Measurements from ENCODE around the gene NDUFA8. TPM values are rescaled to one million over a fixed set of nuclear protein-coding genes. Genes with fewer than 3 reads are reported as not detected.

NDUFA8 gene
- total RNA-seq, 1 donor from 2014 or later = 40.2 TPM

DNA sequence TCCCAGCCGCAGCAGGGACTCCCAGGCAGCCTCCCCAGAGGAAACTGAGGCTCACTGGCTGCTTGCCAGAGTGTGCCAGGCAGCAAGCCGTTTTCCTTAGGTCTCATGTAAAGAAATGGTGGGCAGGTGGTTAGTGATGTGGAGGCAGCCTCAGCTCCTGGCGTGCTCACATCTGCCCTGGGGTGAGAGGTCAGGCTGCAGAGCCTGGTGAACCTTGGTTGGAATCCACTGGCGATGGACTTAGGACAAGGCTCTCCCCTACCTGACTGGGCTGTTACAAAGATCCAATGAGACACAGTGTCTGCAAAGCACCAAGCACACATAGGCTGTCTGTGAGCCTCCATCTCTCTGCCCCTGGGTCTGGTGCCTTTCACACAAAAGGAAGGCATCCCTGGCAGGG, 38.3 kb upstream of the NDUFA8 start:
- no peak overlapping the region for H3K4me3 ChIP-seq (ENCODE audit: low read length in 3 of 3)
- H3K27me3 ChIP-seq (ENCODE audit: control insufficient read depth in 3 of 3, insufficient read depth in 3 of 3, low read length in 3 of 3) = peaks cover 5 to 12% (median 9%) of the 10 kb centered on the region in 3 donors
- no peaks in the 10 kb centered on the region for H3K9me3 ChIP-seq (ENCODE audit: control insufficient read depth in 3 of 3, low read length in 3 of 3)
- H3K9ac ChIP-seq (ENCODE audit: low read depth in 1 of 3, low read length in 3 of 3) = no peak overlapping the region
- H3K4me1 ChIP-seq (ENCODE audit: control insufficient read depth in 3 of 3, insufficient read depth in 3 of 3, low read length in 3 of 3) = no peaks in the 10 kb centered on the region
- H3K36me3 ChIP-seq (ENCODE audit: control insufficient read depth in 3 of 3, insufficient read depth in 3 of 3, low read length in 3 of 3) = no peaks in the 10 kb centered on the region
- no peak overlapping the region for H3K27ac ChIP-seq (ENCODE audit: low read depth, low read length)

DNA sequence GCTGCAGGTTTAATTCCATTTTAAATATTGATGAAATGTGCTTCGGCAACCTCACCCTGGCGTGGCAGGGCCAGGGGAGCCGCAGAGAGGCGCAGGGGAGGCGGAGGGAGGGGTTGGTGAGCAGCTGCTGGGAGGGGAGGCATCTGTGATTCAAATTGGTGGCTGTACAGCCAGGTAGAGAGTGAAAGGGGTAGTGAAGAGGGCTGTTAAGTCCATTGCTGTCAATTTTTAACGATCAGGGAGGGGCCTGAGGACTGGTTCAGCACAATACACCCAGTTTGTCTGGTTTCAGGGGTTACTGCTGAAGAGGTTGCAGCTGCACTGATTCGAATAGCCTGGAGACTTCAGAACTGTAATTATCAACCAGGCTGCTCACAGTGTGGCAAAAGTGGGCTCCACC, 37.8 kb upstream of the NDUFA8 start:
- Histone ChIP-seq H3K27ac (ENCODE audit: low read depth, low read length) (no peak overlapping the region), H3K4me3 (ENCODE audit: low read length in 3 of 3) (no peak overlapping the region), H3K36me3 (ENCODE audit: control insufficient read depth in 3 of 3, insufficient read depth in 3 of 3, low read length in 3 of 3) (no peaks in the 10 kb centered on the region), H3K9me3 (ENCODE audit: control insufficient read depth in 3 of 3, low read length in 3 of 3) (no peaks in the 10 kb centered on the region), H3K27me3 (ENCODE audit: control insufficient read depth in 3 of 3, insufficient read depth in 3 of 3, low read length in 3 of 3) (peaks cover 5 to 12% (median 12%) of the 10 kb centered on the region in 3 donors), H3K9ac (ENCODE audit: low read depth in 1 of 3, low read length in 3 of 3) (no peak overlapping the region), H3K4me1 (ENCODE audit: control insufficient read depth in 3 of 3, insufficient read depth in 3 of 3, low read length in 3 of 3) (no peaks in the 10 kb centered on the region)

DNA sequence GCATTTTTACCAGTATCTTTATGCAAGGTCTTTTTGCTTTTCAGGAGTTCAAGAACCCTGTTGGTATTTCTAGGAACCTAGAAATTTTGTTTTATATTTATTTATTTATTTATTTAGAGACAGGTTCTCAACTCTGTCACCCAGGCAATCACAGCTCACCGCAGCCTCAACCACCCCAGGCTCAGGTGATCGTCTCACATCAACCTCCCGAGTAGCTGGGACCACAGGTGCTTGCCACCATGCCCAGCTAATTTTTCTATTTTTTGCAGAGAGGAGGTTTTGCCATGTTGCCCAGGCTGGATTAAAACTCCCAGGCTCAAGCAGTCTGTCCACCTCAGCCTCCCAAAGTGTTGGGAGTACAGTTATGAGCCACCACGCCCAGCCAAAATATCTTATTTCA, 36.3 kb upstream of the NDUFA8 start:
- no peaks in the 10 kb centered on the region for H3K36me3 ChIP-seq (ENCODE audit: control insufficient read depth in 3 of 3, insufficient read depth in 3 of 3, low read length in 3 of 3)
- no peaks in the 10 kb centered on the region for H3K9me3 ChIP-seq (ENCODE audit: control insufficient read depth in 3 of 3, low read length in 3 of 3)
- H3K27me3 ChIP-seq (ENCODE audit: control insufficient read depth in 3 of 3, insufficient read depth in 3 of 3, low read length in 3 of 3) = peaks cover 5 to 18% (median 12%) of the 10 kb centered on the region in 3 donors
- no peak overlapping the region for H3K9ac ChIP-seq (ENCODE audit: low read depth in 1 of 3, low read length in 3 of 3)
- H3K27ac ChIP-seq (ENCODE audit: low read depth, low read length) = no peak overlapping the region
- H3K4me1 ChIP-seq (ENCODE audit: control insufficient read depth in 3 of 3, insufficient read depth in 3 of 3, low read length in 3 of 3) = no peaks in the 10 kb centered on the region
- no peak overlapping the region for H3K4me3 ChIP-seq (ENCODE audit: low read length in 3 of 3)

DNA sequence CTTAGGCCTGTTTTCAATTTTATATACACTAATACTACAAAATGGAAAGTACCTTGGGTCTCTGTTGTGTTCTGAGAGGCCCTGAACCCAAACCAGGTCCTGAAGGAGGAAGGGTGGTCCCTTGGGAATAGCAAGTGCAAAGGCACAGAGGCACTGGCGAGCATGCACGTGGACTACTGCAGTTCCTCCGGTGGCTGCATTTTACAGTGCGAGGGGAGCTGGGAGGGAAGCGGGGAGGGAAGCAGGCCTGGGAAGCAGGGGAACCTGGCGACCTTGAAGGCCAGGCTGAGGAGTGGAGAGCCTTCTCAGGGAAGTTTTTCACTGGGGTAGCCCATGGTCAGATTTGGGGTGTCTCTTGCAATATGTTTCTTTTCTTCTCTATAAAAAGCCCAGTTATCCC, 34.1 kb upstream of the NDUFA8 start:
- H3K36me3 ChIP-seq (ENCODE audit: control insufficient read depth in 3 of 3, insufficient read depth in 3 of 3, low read length in 3 of 3) = no peaks in the 10 kb centered on the region
- no peak overlapping the region for H3K4me3 ChIP-seq (ENCODE audit: low read length in 3 of 3)
- no peaks in the 10 kb centered on the region for H3K4me1 ChIP-seq (ENCODE audit: control insufficient read depth in 3 of 3, insufficient read depth in 3 of 3, low read length in 3 of 3)
- no peaks in the 10 kb centered on the region for H3K9me3 ChIP-seq (ENCODE audit: control insufficient read depth in 3 of 3, low read length in 3 of 3)
- H3K9ac ChIP-seq (ENCODE audit: low read depth in 1 of 3, low read length in 3 of 3) = no peak overlapping the region
- H3K27me3 ChIP-seq (ENCODE audit: control insufficient read depth in 3 of 3, insufficient read depth in 3 of 3, low read length in 3 of 3) = peaks cover 5 to 18% (median 12%) of the 10 kb centered on the region in 3 donors
- H3K27ac ChIP-seq (ENCODE audit: low read depth, low read length) = no peak overlapping the region

DNA sequence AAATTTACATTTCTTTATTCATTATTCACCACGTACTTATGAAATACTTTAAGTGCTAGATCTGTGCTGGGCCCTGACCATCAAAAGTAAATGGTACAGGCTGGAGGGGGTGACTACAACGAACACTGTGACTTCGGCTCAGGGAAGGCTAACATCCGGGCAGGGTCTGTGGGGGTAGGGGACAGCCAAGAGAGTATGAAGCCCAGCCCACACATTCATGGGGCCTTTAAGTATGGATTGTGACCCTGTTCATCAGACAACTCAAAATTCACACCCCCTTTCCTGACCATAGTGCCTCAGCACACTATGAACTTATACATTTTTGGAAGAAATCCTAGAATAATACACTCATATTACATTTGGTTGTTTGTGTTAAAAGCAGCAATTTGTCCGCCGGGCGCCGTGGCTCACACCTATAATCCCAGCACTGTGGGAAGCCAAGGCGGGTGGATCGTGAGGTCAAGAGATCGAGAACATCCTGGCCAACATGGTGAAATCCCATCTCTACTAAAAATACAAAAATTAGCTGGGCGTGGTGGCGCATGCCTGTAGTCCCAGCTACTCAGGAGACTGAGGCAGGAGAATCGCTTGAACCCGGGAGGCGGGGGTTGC, 33.4 kb upstream of the NDUFA8 start:
- no peaks in the 10 kb centered on the region for H3K36me3 ChIP-seq (ENCODE audit: control insufficient read depth in 3 of 3, insufficient read depth in 3 of 3, low read length in 3 of 3)
- no peaks in the 10 kb centered on the region for H3K9me3 ChIP-seq (ENCODE audit: control insufficient read depth in 3 of 3, low read length in 3 of 3)
- H3K27ac ChIP-seq (ENCODE audit: low read depth, low read length) = no peak overlapping the region
- peaks cover 5 to 14% (median 11%) of the 10 kb centered on the region in 3 donors for H3K27me3 ChIP-seq (ENCODE audit: control insufficient read depth in 3 of 3, insufficient read depth in 3 of 3, low read length in 3 of 3)
- no peaks in the 10 kb centered on the region for H3K4me1 ChIP-seq (ENCODE audit: control insufficient read depth in 3 of 3, insufficient read depth in 3 of 3, low read length in 3 of 3)
- no peak overlapping the region for H3K4me3 ChIP-seq (ENCODE audit: low read length in 3 of 3)
- no peak overlapping the region for H3K9ac ChIP-seq (ENCODE audit: low read depth in 1 of 3, low read length in 3 of 3)

DNA sequence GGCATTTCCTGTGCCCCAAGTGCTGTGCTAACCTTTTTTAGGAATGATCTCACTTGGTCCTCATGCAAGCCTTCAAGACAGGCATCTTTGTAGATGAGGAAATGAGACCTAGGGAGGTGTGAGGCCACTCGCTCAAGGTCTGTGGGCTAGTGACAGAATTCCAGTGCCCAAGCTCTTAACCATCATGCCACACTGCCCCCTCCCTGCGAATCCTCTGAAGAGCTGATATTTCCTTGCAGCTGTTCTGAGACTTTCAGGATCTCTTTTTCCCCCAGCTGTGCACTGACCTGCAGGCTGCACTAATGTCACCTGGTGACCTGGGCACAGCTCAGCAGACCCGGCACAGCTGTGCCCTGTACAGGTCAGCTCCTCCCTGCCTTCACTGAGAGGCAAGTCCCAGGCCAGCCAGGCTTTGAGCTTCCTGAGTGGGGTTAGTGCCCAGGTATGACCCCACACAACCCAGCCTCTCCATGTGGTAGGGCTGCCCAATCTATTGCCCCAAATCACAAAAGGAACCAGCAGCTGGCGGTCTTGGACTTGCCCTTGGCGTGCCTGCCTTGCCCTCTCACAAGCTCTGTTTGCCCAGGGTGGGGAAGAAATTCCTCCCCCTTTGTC, 32.8 kb upstream of the NDUFA8 start:
- H3K4me1 ChIP-seq (ENCODE audit: control insufficient read depth in 3 of 3, insufficient read depth in 3 of 3, low read length in 3 of 3) = no peaks in the 10 kb centered on the region
- H3K27me3 ChIP-seq (ENCODE audit: control insufficient read depth in 3 of 3, insufficient read depth in 3 of 3, low read length in 3 of 3) = peaks cover under 1 to 9% (median 4%) of the 10 kb centered on the region in 3 donors
- no peaks in the 10 kb centered on the region for H3K36me3 ChIP-seq (ENCODE audit: control insufficient read depth in 3 of 3, insufficient read depth in 3 of 3, low read length in 3 of 3)
- H3K9ac ChIP-seq (ENCODE audit: low read depth in 1 of 3, low read length in 3 of 3) = no peak overlapping the region
- H3K9me3 ChIP-seq (ENCODE audit: control insufficient read depth in 3 of 3, low read length in 3 of 3) = no peaks in the 10 kb centered on the region
- H3K4me3 ChIP-seq (ENCODE audit: low read length in 3 of 3) = no peak overlapping the region
- H3K27ac ChIP-seq (ENCODE audit: low read depth, low read length) = no peak overlapping the region

DNA sequence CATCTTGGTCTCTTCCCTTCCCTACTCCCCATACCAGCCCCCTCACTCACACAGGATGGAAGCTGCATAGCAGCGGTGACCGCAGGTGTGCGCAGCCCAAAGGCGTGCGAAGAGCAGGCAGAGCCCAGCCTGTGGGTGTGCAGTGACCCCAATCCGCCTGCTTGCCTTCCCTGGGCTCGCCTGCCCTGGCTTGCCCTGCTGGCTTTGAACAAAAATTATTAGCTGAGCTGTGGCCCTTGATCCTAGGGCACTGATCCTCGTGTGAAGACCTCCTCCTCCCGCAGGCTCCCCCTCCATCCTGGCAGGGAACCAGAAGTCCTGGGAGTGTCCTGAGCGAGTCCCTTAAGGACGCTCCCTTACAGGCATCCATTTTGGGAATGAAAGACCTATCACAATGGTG, 32.0 kb upstream of the NDUFA8 start:
- Histone ChIP-seq H3K9me3 (ENCODE audit: control insufficient read depth in 3 of 3, low read length in 3 of 3) (no peaks in the 10 kb centered on the region), H3K36me3 (ENCODE audit: control insufficient read depth in 3 of 3, insufficient read depth in 3 of 3, low read length in 3 of 3) (no peaks in the 10 kb centered on the region), H3K9ac (ENCODE audit: low read depth in 1 of 3, low read length in 3 of 3) (no peak overlapping the region), H3K27me3 (ENCODE audit: control insufficient read depth in 3 of 3, insufficient read depth in 3 of 3, low read length in 3 of 3) (peaks cover 0 to 9% (median 3%) of the 10 kb centered on the region in 3 donors), H3K4me1 (ENCODE audit: control insufficient read depth in 3 of 3, insufficient read depth in 3 of 3, low read length in 3 of 3) (no peaks in the 10 kb centered on the region), H3K27ac (ENCODE audit: low read depth, low read length) (no peak overlapping the region), H3K4me3 (ENCODE audit: low read length in 3 of 3) (no peak overlapping the region)

DNA sequence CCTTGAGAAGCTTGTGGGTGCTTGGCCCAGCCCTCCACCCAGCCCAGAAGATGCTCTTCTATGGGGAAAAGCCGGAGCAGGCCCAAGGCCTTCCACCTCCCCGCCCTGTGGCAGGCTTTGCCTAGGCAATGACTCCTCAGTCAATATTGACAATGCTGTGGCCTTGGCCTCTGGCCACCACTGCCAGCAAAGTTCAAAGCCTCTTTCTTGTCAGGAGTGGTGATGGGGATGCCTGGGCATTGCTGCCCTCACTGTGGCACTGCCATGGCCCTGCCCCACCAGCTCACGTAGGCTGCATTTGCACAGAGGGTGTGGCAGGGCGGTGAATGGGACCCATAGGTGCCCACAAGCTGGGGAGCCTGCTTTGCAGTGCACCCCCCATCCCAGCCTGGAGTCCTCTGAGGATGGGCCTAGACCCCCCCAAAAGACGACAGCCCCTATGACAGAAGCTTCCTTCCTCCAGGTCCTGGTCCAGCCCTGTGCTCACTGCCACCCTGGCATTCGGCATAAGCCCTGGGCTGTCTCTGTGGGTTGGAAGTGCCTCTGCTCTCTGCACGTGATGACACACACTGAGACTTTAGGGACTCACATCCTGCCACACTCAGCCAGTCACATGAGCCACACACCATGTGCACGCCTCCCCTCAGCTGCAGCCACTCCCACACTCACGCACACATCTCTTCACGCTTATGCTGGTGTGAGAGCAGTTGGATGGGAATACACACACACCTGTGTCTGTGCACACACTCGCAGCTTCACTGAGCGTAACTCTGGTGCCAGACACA, 31.2 kb upstream of the NDUFA8 start:
- Histone ChIP-seq H3K9me3 (ENCODE audit: control insufficient read depth in 3 of 3, low read length in 3 of 3) (no peaks in the 10 kb centered on the region), H3K36me3 (ENCODE audit: control insufficient read depth in 3 of 3, insufficient read depth in 3 of 3, low read length in 3 of 3) (no peaks in the 10 kb centered on the region), H3K27me3 (ENCODE audit: control insufficient read depth in 3 of 3, insufficient read depth in 3 of 3, low read length in 3 of 3) (peaks cover 0 to 9% (median 0%) of the 10 kb centered on the region in 3 donors), H3K27ac (ENCODE audit: low read depth, low read length) (no peak overlapping the region), H3K4me3 (ENCODE audit: low read length in 3 of 3) (no peak overlapping the region), H3K9ac (ENCODE audit: low read depth in 1 of 3, low read length in 3 of 3) (no peak overlapping the region), H3K4me1 (ENCODE audit: control insufficient read depth in 3 of 3, insufficient read depth in 3 of 3, low read length in 3 of 3) (no peaks in the 10 kb centered on the region)

DNA sequence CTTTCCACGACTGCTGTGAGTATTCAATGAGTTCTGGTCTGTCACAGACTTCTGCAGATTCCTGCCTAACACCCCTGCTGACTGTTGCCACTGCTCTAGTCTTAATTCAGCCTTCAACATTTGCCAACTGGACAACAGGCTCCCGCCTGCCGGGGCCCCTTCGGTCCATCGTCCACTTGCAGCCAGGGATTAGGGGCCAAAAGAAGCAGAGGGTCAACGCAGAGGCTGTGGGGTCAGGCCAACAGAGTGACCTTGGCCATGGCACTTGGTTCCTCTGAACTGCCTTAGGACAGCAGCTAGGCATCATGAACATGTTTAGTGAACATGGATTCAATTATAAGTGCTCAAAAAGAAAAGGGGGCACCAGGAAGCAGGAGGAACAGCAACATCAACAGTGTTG, 28.8 kb upstream of the NDUFA8 start:
- no peaks in the 10 kb centered on the region for H3K9me3 ChIP-seq (ENCODE audit: control insufficient read depth in 3 of 3, low read length in 3 of 3)
- no peak overlapping the region for H3K27ac ChIP-seq (ENCODE audit: low read depth, low read length)
- peaks cover 0 to 9% (median 0%) of the 10 kb centered on the region in 3 donors for H3K27me3 ChIP-seq (ENCODE audit: control insufficient read depth in 3 of 3, insufficient read depth in 3 of 3, low read length in 3 of 3)
- H3K36me3 ChIP-seq (ENCODE audit: control insufficient read depth in 3 of 3, insufficient read depth in 3 of 3, low read length in 3 of 3) = no peaks in the 10 kb centered on the region
- no peak overlapping the region for H3K9ac ChIP-seq (ENCODE audit: low read depth in 1 of 3, low read length in 3 of 3)
- H3K4me1 ChIP-seq (ENCODE audit: control insufficient read depth in 3 of 3, insufficient read depth in 3 of 3, low read length in 3 of 3) = no peaks in the 10 kb centered on the region
- H3K4me3 ChIP-seq (ENCODE audit: low read length in 3 of 3) = no peak overlapping the region

Measured in skeletal muscle tissue (tissue), 4 donors.